HEK293T (cell line): ENCODE measurements around the gene PODNL1.

ENCODE experiments used
- BHLHE40 ChIP-seq: fragments of 450-650 bp; IDR thresholded peaks from 2 replicates; pipeline ENCODE4 v1.6.1; 2016; ENCODE audit warnings: mild to moderate bottlenecking, moderate library complexity, borderline replicate concordance
- ELF4 ChIP-seq: fragments of 450-650 bp; IDR thresholded peaks from 2 replicates; pipeline ENCODE4 v1.6.1; 2017; ENCODE audit warnings: antibody characterized with exemption
- L3MBTL2 ChIP-seq: fragments of 450-650 bp; conservative IDR thresholded peaks from 2 replicates; pipeline ENCODE4 v1.6.1; 2016; ENCODE audit warnings: mild to moderate bottlenecking
- NFRKB ChIP-seq: fragments of 450-650 bp; IDR thresholded peaks from 2 replicates; pipeline ENCODE4 v1.6.1; 2016; ENCODE audit warnings: mild to moderate bottlenecking, moderate library complexity
- ZNF384 ChIP-seq: fragments of 450-650 bp; IDR thresholded peaks from 2 replicates; pipeline ENCODE4 v1.6.1; 2016

- TF ChIP-seq BHLHE40: no peak
- TF ChIP-seq ZNF384: no peak
- no peak for TF ChIP-seq ELF4
- TF ChIP-seq NFRKB: no peak
- TF ChIP-seq L3MBTL2: no peak
These were observed 46.0 kb upstream of the PODNL1 start for GRCh38 chr19:13984186-13984585.
